ENCODE data around the gene MYRF.

Gene MYRF

DNA sequence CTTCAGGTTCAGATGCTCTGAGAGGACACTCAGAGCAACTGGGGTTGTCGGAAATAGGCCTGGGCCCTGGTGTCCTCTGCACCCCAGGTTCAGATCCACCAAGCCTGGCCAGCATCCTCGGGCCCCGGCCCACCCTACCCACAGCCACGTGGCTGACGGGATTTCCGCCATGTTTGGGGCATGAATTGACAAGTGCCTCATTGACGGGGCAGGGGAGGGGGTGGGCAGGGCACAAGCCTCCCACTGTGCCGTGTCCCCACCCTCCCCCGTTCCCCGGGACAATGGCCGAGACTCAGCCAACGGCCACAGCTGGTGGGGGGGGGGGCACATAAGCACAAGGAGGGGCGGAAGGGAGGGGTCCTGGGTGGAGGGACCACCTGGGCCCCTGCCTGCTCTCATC lies 8.5 kb downstream of the MYRF start:
- DNase-seq (ENCODE audit: low read depth in 2 of 2): no peak

DNA sequence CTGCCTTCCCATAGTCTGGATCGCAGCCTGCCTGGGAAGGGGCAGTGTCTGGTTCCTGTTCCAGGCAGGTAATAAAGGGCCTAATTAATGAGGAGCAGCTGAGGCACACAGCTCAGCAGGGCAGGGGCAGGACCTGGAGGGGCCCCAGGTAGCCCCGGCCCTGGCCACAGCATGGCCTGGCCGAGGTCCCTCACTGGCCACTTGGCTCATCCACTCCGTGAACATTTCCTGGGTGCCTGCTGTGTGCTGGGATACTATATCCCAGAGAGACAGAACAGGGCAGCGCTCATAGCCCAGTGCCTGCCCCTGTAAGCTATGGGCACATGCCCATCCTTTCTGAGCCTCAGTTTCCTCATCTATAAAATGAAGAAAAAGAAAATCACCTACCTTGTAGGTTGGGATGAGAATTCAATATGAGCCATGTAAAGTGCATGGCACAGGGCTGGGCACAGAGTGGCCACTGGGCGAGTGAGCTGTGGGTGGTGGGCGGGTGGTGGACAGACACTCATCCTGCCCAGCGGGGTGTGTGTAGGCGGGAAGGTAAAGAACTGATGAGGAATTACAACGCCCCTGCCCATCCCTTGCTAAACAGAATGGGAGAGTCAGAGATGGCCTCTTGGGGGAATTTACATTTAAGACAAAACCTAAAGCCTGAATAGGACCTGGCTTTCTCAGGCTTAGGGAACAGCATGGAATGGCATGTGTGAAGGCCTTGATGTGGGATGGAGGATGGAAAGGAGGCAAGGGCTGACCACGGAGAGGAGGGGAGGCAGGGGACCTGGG lies 9.2 kb downstream of the MYRF start:
- DNase-seq (ENCODE audit: low read depth in 2 of 2): no peak

DNA sequence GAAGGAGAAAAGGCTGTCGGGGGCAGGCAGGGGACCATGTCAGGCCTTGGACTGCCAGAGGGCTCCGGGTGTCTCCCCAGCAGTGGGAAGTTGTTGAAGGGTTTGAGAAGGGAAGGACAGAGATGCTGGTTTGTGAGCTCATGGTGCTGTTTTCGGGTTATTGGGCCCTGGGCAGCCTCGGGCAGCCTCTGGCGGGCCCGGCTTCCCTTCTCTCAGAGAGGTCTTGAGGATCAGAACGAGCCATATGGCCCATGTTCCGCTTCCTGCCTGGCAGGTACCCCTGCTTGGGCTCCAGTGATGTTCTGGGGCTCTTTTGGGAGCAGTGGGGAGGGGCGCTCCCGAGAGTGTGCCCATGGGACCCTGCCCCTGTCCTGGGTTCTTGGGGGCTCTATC lies 9.8 kb downstream of the MYRF start:
- DNase-seq (ENCODE audit: low read depth in 2 of 2): no peak

DNA sequence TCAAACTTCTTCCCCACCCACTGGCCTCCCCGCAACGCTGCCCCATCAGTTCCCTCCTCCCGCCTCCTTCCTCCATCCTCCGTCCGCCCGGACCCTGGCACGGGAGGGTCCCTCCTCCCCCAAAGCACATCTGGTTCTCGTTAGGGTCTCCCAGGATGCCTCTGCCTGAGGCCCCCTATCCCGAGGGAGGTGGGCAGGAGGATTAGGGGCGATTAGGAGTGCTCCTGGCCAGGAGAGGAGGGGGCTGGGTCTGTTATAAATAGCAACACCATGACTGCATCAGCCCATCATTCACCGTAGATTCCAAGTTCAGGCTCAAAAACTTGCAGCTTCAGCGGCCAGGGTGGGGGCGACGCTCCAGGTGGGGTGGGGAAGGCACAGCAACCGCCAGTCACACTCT lies 10.4 kb downstream of the MYRF start:
- DNase-seq (ENCODE audit: low read depth in 2 of 2): no peak

DNA sequence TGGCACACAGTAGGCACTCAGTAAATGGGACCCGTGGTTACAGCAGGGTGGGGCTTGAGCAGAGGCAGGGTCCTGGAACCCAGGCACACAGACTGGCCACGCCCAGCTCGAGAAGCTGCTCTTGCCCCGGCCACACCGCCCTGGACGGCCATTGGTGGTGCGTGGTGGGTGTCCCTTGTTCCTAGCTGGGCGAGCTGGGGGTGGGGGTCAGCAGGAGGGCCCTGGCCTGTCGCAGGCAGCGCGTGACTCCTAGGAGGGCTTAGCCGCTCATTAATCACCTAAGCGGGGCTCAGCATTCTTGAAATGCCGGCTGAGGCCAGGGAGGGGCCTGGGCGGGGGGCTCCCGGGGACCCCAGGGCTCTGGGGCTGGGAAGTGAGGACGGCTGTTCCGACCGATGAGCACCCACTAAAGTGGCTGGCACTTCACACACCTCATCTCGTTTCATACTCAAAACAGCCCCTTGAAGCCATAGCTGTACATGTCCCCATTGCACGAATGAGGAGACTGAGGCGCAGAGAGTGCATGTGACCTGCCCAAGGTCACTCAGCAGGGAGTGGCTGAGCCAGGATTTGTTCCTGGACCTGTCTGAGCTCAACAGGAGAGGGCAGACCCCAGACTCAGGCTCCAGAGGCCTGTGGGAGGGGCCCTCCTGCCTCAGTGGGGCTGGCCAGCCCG lies 11.6 kb downstream of the MYRF start:
- no peak for DNase-seq (ENCODE audit: low read depth in 2 of 2)

DNA sequence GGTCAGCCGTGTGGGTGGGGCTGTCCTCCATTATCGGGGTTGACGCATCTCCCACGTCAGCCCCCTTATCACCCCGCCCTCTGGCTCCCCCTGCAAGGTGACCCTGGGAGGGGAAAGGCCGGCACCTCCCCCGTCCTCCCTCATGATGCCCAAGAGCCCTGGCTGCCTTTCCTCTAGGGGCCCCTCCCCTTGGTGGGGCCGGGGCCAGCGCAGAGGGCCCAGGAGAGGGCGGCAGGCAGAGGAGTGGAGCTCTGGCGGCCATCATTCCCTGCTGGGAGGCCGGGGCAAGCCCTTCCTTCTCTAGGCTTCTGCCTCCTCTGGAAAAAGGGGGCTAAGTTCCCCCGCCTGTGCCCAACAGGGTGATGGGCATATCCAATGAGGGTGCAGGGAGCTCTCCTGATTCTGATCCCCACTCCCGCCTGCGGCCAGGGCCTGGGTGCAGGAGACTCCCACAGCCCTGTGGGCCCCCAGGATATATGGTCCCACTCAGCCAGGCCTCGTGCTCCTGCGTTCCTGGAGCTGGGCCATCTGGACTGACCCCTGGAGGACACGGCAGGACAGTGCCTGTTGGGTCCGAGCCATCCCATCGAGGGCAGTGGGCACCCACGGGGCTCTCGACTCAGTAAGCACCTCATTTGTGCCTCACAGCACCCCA lies 12.3 kb downstream of the MYRF start:
- no peak for DNase-seq (ENCODE audit: low read depth in 2 of 2)

DNA sequence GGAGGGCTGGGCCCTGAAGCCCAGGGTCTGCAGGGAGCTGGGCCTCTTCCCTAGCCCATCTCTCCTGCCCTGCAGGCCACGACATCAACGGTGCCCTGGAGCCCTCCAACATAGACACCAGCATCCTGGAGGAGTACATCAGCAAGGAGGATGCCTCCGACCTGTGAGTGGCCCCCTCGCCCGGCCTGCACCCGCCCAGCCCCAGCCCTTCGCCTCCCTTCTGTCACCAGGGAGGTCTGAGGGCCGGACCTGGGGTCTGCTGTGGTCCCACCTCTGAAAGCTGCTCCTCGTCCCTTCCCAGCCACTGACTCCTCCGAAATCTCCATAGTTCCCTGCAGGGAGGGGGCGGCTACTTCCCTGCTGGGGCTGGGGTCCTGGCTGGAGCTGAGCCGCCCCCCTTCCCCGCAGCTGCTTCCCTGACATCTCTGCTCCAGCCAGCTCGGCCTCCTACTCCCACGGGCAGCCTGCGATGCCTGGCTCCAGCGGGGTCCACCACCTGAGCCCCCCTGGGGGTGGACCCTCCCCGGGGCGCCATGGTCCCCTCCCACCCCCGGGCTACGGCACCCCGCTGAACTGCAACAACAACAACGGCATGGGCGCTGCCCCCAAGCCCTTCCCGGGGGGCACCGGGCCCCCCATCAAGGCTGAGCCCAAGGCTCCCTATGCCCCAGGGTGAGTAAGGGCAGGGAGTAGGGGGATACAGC lies 13.3 kb downstream of the MYRF start:
- DNase-seq (ENCODE audit: low read depth in 2 of 2): no peak

DNA sequence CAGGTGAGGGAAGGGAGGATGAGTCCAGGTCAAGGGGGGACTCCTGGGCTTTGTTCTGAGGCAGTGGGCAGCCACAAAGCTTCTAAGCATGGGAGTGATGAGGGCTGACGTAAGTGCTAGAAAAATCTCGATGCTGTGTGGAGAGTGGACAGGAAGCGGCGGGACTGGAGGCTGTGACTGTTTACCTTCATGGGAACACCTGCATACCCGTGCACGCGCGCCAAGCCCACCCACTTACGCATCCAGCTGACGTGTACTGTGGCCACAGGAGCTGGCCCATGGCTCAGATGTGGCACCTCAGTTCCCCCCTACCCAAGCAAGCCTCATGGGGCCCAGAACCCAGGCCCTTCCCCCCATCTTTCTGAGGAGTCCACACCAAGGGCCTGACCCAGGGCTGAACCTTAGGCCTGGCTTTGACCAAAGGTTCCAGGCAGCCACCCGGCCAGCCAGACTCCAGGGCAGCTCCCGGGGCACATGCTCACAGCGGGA lies 14.0 kb downstream of the MYRF start:
- no peak for DNase-seq (ENCODE audit: low read depth in 2 of 2)

DNA sequence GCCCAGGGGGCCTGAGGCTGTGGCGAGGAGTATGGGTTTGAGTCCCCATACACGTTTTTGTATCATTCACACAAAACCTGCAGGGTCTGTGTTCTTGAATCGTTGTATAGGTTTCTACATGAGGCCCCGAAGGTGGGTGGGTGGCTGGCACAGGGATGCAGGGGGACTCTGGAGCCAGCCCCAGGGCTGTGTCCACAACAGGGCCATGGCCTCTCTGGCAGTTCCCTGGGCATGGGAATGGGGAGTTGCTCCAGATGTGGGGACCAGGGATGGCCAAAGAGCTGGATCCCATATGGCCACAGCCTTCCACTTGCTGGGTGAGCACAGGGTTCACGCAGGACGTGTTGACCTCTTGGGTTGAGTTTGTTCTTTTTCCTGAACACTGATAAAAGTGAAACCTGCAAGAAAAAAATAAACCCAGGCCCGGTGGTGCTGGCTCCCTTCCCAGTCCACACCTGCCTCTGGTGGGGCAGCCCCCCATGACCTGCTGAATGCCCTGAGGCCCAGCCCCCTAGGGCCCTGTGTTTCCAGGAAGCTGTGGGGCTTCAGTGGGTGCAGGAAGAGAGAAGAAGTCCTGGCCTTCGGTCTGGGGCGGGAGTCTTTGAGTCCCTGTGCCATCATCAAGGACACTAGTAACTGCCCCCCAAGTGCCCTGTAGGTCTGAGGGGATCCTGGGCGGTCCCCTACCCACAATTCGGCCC lies 16.1 kb downstream of the MYRF start:
- DNase-seq (ENCODE audit: low read depth in 2 of 2): no peak

DNA sequence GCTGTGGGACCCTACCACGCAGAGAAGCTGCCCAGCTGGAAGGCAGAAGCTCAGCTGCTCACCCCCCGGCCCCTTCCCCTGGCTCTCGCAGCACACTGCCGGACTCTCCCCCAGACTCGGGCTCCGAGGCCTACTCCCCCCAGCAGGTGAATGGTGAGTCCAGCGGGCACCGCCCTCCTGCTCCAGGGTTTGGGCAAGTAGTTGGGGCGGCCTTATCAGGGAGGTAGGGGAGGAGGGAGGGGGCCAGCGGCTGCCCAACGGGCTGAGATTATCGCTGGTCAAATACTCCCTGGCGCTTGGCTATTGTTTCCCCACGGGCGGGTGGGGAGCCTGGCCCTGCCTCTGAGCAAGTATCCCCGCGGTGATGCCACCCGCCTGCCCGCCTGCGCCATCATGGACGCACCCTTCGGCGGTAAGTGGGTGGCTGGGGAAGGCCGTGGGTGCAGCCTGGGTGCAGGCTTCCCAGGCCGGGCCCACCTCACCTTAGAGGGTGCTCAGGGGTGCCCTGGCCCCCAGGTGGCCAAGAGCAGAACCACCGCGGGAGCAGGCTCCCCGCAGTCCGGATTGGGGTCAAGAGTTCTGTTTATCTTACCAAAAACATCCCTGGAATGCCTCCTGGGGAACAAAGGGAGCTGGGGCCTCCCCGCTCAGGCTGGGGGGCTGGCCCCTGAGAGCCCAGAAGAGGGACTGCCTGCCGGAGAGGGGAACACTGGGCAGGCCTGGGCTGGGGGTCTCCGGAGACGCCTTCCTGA lies 16.9 kb downstream of the MYRF start:
- no peak for DNase-seq (ENCODE audit: low read depth in 2 of 2)

DNA sequence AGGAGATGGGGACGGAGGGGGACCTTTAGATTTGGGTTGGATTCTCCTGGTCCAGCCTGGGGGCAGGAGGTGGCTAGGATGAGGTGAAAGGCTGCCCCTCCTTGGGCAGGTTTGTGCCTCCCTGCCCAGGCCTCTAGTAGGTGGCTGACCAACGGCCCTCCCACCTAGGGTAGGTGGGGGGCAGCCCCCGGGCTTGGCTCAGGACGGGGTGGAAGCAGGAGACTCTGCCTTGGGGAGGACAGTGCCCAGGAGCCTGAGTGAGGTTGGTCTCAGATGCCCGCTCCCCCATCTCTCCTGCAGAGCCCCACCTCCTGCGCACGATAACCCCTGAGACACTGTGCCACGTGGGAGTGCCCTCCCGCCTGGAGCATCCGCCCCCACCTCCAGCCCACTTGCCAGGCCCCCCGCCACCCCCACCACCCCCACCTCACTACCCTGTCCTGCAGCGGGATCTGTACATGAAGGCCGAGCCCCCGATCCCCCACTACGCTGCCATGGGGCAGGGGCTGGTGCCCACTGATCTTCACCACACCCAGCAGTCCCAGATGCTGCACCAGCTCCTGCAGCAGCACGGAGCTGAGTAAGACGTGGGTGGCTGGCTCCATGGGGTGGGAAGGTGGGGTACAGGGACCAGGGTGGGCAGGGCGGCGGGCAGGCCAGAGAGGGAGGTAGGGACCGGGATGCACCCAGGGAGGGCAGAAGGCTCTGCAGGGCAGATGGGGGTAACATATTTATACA lies 17.7 kb downstream of the MYRF start:
- no peak for DNase-seq (ENCODE audit: low read depth in 2 of 2)

DNA sequence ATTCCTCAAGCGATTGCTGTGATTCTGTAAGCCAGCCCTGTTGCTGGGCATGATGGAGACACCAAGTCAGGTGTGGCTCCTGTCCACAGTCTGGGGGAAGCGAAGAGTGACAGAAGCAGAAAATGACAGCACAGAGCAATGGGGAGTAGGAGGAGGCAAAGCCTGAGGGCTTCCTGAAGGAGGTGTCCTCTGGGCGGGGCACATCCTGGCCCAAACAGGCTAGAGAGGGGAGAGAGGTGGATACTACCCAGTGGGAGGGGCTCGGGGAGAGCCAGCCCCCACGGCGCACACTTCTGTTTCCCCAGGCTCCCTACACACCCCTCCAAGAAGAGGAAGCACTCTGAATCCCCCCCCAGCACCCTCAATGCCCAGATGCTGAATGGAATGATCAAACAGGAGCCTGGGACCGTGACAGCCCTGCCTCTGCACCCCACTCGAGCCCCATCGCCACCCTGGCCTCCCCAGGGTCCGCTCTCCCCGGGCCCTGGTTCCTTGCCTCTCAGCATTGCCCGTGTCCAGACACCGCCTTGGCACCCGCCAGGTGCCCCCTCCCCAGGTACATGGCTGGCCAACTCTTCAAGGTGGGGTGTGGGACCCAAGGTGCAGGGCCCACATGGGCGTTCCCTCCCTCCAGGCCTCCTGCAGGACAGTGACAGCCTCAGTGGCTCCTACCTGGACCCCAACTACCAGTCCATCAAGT lies 18.9 kb downstream of the MYRF start:
- DNase-seq (ENCODE audit: low read depth in 2 of 2): no peak

DNA sequence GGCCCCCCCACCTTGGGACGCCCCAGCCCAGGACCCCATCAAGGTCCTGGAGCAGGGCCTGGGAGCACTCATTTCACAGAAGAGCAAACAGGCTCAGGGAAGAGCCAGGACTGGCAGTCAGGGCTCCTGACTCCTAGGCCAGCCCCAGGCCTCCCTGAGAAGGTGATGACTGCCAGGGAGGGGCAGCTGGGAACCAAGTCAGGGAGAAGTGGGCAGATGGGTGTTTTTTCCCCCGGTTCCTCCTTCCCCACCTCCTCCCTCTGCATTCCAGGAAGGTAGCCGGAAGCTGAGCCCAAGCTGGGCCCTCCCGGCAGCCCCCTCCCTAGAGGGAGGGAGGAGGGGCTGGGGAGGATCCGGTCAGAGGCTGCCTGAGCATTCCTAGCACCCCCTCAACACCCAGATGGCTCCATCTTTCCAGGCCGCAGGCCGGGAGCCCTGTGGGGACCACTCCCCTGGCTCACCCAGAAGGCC lies 19.6 kb downstream of the MYRF start:
- no peak for DNase-seq (ENCODE audit: low read depth in 2 of 2)

DNA sequence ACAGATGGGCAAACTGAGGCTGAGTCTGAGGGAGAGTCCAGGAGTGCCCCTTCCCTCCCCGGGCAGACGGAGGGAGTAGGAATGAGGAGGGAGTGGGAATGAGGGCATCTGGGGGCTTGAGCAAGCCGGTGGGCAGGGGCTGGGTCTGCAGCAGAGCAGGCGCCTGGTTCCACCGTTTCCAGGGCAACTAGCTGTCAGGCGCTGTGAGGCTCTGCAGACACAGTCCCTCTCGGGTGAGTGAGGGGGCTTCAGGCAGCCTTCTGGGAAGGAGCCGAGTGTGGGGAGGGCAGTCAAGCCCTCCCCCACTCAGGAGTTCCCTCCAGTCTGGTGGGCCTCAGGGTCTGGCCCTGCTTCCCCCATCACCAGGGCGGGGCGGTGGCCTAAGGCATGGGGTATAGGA lies 20.9 kb downstream of the MYRF start:
- DNase-seq (ENCODE audit: low read depth in 2 of 2): no peak

DNA sequence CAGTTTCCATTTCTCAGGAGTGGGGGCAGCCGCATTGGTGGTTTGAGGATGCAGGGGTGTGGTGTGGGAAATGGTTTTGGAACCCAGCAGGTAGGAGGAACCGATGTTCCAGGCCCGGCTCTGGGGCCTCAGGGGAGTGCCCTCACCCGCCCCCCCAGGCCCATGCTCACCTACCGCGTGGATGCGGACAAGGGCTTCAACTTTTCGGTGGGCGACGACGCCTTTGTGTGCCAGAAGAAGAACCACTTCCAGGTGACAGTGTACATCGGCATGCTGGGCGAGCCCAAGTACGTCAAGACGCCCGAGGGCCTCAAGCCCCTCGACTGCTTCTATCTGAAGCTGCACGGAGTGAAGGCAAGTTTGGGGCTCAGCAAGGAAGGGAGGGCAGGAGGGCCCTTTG lies 21.4 kb downstream of the MYRF start:
- DNase-seq (ENCODE audit: low read depth in 2 of 2): no peak

DNA sequence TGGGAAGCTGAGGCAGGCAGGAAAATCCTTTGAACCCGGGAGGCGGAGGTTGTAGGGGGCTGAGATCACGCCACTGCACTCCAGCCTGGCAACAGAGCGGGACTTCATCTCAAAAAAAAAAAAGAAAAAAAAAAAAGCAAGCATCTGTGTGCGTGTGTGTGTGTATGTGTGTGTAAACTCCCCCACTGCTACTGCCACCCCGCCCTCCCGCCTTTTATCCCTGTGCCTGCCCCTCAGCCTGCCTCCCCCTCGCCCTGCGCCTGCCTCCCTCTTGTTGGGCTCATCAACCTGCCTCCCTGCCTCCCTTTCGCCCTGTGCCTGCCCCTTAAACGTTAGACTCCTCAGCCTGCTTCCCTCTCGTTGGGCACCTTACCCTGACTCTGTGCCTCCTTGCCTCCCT lies 22.0 kb downstream of the MYRF start:
- DNase-seq (ENCODE audit: low read depth in 2 of 2): no peak

DNA sequence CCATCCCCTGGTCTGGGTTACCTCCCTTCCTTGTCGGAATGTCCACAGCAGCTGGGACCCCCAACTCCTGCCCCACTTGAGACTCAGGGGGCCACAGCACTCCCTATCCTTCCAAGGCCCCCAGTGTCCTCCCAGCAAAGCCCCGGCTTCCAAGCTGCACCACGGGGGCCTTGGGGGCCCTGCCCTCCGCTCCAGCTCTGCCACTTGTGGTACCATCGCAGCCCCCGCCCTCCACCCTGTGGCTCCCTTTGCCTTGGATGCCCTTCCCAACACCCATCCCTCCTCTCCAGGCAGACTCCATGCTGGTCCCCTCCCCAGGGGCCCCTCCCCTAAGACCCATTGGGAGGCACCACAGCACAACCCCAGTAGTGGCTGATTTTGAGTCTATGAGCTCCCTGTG lies 22.7 kb downstream of the MYRF start:
- no peak for DNase-seq (ENCODE audit: low read depth in 2 of 2)

DNA sequence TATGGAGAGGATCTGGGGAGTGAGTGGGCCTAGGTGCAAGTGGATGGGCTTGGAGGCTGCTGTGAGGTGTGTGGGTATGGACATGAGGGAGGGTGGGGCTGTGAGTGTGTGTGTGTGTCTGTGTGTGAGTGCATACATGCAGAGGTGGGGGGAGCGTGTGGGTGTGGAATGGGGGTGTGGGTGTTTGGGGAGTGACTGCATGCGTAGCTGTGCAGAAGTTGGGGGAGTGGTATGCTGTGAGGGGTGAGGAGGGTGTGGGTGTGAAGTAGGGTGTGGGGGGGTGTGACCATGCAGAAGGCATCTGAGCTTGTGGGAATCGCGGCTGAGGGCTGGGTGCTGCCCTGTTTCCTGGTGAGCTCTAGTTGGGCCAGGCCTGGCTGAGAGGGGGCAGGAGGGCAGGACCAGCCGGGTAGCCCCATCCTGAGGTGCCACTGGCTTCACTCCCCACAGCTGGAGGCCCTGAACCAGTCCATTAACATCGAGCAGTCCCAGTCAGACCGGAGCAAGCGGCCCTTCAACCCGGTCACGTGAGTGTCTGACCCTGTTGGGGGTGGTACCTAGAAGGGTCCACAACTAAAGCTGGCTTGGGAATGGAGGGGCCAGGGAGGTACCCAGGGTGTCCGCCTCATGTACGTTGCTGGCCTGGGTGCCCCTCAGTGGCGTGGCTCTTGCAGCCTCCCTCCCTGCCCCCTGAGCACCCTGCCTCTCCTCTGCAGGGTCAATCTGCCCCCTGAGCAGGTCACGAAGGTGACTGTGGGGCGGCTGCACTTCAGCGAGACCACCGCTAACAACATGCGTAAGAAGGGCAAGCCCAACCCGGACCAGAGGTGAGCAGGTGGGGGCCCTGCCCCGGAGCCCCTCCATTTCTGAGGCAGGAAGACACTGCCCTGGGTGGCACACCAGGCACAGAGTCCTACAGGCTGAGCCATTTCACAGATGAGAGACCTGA lies 23.4 kb downstream of the MYRF start:
- no peak for DNase-seq (ENCODE audit: low read depth in 2 of 2)

All from stimulated activated CD4-positive, alpha-beta T cell treated with anti-CD3 and anti-CD28 coated beads, Interleukin-12 subunit alpha, Interleukin-12 subunit beta, amount 100 ng/mL, for 24 hours (primary cell).